ENCODE measurements around the gene CYP17A1. TPM values are rescaled to one million over a fixed set of nuclear protein-coding genes. Genes with fewer than 3 reads are reported as not detected.
A peak's percentile ranks its signal among the peaks of the same experiment; 100 is the strongest.

Gene CYP17A1
- total RNA-seq, 4 donors from 2014 or later = not detected

DNA sequence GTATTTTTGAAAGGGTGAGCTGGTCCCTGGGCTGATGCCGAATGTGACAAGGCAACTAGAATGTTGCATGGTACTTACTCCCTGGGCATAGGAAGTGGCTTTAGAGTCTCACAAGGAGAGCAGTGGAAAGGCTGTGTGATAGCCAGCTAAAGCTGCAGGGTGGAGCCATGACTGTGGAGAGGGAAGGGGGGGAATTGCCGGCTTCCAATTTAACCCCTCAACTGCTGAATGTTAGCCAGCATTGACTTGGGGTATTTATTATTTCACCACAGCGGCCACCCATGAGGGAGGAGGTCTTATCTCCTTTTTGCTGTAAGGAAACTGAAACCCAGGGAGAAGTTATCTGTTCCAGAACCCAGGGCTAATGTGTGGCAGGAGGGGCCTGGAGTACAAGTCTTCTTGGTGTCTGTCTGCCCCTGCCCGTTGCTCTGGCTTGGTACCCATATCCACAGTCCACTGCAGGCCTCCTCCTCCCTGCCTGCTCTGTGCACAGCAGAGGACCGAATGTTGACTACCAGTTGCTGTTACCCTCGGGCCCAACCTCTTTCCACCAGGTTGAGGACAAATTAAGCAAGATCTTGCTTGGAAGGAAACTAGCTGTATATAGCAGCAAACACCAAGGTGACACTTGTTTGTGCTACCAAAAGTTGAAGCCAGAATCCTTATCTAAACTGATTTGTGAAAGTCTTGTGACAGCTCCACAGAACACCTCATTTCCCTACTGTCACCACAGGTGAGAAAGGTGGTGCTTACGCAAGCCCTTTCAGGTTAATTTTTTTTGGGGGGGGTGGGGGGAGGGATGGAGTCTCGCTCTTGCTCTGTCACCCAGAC lies 55.9 kb downstream of the CYP17A1 start:
- H3K4me1 ChIP-seq = peaks cover 92% of the 10 kb centered on the region
- WGBS = 40% methylated on average over 8 of the region's 8 CpGs
- no peak overlapping the region for H3K4me3 ChIP-seq
- DNase-seq (ENCODE audit: low spot score in 2 of 2) = no peak
- peak overlapping the region; percentile 93 for H3K27ac ChIP-seq
- no peaks in the 10 kb centered on the region for H3K27me3 ChIP-seq
- H3K36me3 ChIP-seq = no peaks in the 10 kb centered on the region
- no peaks in the 10 kb centered on the region for H3K9me3 ChIP-seq
- TF ChIP-seq EP300 (IDR thresholded peaks at IDR 0.05) (no peak), CTCF (IDR thresholded peaks at IDR 0.05) (no peak), POLR2AphosphoS5 (IDR thresholded peaks at IDR 0.05) (no peak), POLR2A (IDR thresholded peaks at IDR 0.05) (no peak)

Other genes with a start within 250 kb of the CYP17A1 start
- gene TRIM8, start 192.9 kb downstream of the CYP17A1 start, total RNA-seq = 100 to 1,000 TPM in 2 of 4 donors, 10 to 100 TPM in 2; 73.1 to 113 (median 96.1) TPM
- gene ARL3, start 123.0 kb downstream of the CYP17A1 start, total RNA-seq = 1 to 10 TPM; 3.4 to 6.0 (median 3.8) TPM
- 1 to 10 TPM; 1.9 to 5.6 (median 3.1) TPM for gene SFXN2, start 122.8 kb downstream of the CYP17A1 start, total RNA-seq
- gene WBP1L, start 93.5 kb downstream of the CYP17A1 start, total RNA-seq = 100 to 1,000 TPM; 103 to 166 (median 125) TPM
- 10 to 100 TPM; 20.7 to 27.2 (median 25.4) TPM for gene BORCS7, start 16.8 kb upstream of the CYP17A1 start, total RNA-seq
- gene AS3MT, start 32.1 kb upstream of the CYP17A1 start, total RNA-seq = 1 to 10 TPM; 1.4 to 4.7 (median 3.6) TPM
- 10 to 100 TPM in 3 of 4 donors, 1 to 10 TPM in 1; 8.7 to 16.9 (median 12.9) TPM for gene CNNM2, start 80.9 kb upstream of the CYP17A1 start, total RNA-seq

All from suprapubic skin (tissue), 4 donors.